GM18519 (cell line): ENCODE data around the gene SPC25.
A peak's percentile ranks its signal among the peaks of the same experiment; 100 is the strongest.
"Not testable (repeated sequence)": the region's sequence is repeated elsewhere in the genome, so short reads cannot be mapped to it uniquely, and the experiment has no call there.

Experiments
- ATAC-seq: cut with Tn5 transposase; IDR thresholded peaks from one replicate; pipeline ENCODE4 v1.9.1; 2021; ENCODE audit warnings: mild to moderate bottlenecking, moderate library complexity; ENCODE audit not compliant: unreplicated experiment, low FRiP score

Gene SPC25

GRCh38 chr2:168890006-168890782 lies at the start of gene SPC25:
TSS of gene SPC25 (minus strand) at chr2:168890430. CDS start at chr2:168889519, 911 bp downstream.
- peak; percentile 100 for ATAC-seq

GRCh38 chr2:168939918-168940317 lies 49.7 kb upstream of the SPC25 start:
- ATAC-seq, result peak; percentile 64

GRCh38 chr2:168939061-168939460 lies 48.8 kb upstream of the SPC25 start:
- ATAC-seq, result no peak

- no peak for ATAC-seq
Observed at GRCh38 chr2:168935810-168936581, 45.8 kb upstream of the SPC25 start.

- no peak for ATAC-seq
Observed at GRCh38 chr2:168934826-168935225, 44.6 kb upstream of the SPC25 start.

- not testable (repeated sequence) for ATAC-seq
Observed at GRCh38 chr2:168932174-168932573, 41.9 kb upstream of the SPC25 start.

- ATAC-seq, result no peak
Observed at GRCh38 chr2:168930242-168930641, 40.0 kb upstream of the SPC25 start.

- ATAC-seq, result no peak
Observed at GRCh38 chr2:168929031-168929430, 38.8 kb upstream of the SPC25 start.

GRCh38 chr2:168928113-168928831 lies 38.0 kb upstream of the SPC25 start:
- no peak for ATAC-seq

GRCh38 chr2:168926621-168927386 lies 36.6 kb upstream of the SPC25 start:
- no peak for ATAC-seq

- no peak for ATAC-seq
Observed at GRCh38 chr2:168920504-168921157, 30.4 kb upstream of the SPC25 start.

- ATAC-seq, result no peak
Observed at GRCh38 chr2:168916331-168916675, 26.1 kb upstream of the SPC25 start.

- no peak for ATAC-seq
Observed at GRCh38 chr2:168915441-168916330, 25.5 kb upstream of the SPC25 start.

- ATAC-seq, result no peak
Observed at GRCh38 chr2:168913495-168913894, 23.3 kb upstream of the SPC25 start.

GRCh38 chr2:168912901-168913369 lies 22.7 kb upstream of the SPC25 start:
- ATAC-seq, result no peak

GRCh38 chr2:168912466-168912865 lies 22.2 kb upstream of the SPC25 start:
- no peak for ATAC-seq

- no peak for ATAC-seq
Observed at GRCh38 chr2:168910330-168910729, 20.1 kb upstream of the SPC25 start.

- no peak for ATAC-seq
Observed at GRCh38 chr2:168907940-168908662, 17.9 kb upstream of the SPC25 start.
